H1 (cell line): ENCODE results near the gene C15orf39. TPM values are rescaled to one million over a fixed set of nuclear protein-coding genes. Genes with fewer than 3 reads are reported as not detected.

Experiments
- SAP30 ChIP-seq: fragments of 300-600 bp; sonication (generic); IDR thresholded peaks from 2 replicates; pipeline ENCODE4 v1.7.1; 2012; ENCODE audit warnings: low read length, moderate library complexity, mild to moderate bottlenecking, inconsistent platforms; ENCODE audit not compliant: insufficient read depth, insufficient replicate concordance
- polyA plus RNA-seq, 7 experiments: library from polyadenylated mRNA; depleted of rRNA in 3 of 7; stranded (reverse) in 5 of 7; unstranded in 2 of 7; fragments of >200 nt in 5 of 7; fragments of 200-250 nt in 2 of 7; gene quantifications; 1 replicate in 5 of 7; 2 replicates in 1 of 7; 4 replicates in 1 of 7; pipeline versions ENCODE4 v1.2.1 to v1.2.3, GENCODE V29; 2011 to 2013; ENCODE audit warnings: missing spikeins in 2 of 7, mixed read lengths in 2 of 7
- total RNA-seq: library from RNA; stranded (reverse); fragmentation: NEBNext Ultra II Directional; extraction: Animal tissue kit (Norgen Biotek cat#: 25700); gene quantifications from 2 replicates; pipeline ENCODE4 v1.2.1, GENCODE V29; 2021
- TF ChIP-seq, protein P1 (sequence below), 3 experiments: IDR thresholded peaks; 1 replicate in 2 of 3; 2 replicates in 1 of 3; pipeline versions ENCODE4 v1.5.1 to v1.6.1; 2011; ENCODE audit warnings: low read length in 3 of 3, mild to moderate bottlenecking in 3 of 3, inconsistent platforms in 2 of 3, low read depth in 1 of 3, moderate library complexity in 1 of 3; ENCODE audit not compliant: insufficient read depth in 1 of 3; ENCODE audit errors: control extremely low read depth in 1 of 3

The C15orf39 gene
- total and polyA plus RNA-seq, 2 of the 8 experiments (the other 6 are each of a cell fraction or from before 2014, with no cell fraction given) = 13.8 to 38.5 TPM

DNA sequence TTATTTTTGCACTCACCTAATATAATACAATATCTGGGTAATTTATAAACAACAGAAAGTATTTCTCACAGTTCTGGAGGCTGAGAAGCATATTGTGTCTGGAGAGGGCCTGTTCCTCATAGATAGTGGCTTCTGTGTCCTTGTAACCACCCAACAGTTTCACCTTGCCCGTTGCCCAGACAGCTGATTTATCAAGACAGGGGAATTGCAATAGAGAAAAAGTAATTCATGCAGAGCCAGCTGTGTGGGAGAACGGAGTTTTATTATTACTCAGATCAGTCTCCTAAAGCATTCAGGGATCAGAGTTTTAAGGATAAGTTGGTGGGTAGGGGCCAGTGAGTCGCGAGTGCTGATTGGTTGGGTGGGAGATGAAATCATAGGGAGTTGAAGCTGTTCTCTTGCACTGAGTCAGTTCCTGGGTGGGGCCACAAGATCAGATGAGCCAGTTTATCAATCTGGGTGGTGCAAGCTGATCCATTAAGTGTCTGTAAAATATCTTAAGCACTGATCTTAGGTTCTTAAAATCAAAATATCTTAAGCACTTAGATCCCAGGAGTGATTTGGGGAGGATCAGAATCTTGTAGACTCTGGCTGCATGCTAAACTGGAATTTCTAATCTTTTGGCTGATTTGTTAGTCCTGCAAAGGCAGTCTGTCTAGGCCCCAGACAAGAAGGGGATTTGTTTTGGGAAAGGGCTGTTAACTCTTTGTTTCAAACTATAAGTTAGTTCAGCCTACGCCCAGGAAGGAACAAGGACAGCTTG, 33.9 kb upstream of the C15orf39 start (continued):
- TF ChIP-seq SAP30 = no peak
- TF ChIP-seq, protein P1, sequence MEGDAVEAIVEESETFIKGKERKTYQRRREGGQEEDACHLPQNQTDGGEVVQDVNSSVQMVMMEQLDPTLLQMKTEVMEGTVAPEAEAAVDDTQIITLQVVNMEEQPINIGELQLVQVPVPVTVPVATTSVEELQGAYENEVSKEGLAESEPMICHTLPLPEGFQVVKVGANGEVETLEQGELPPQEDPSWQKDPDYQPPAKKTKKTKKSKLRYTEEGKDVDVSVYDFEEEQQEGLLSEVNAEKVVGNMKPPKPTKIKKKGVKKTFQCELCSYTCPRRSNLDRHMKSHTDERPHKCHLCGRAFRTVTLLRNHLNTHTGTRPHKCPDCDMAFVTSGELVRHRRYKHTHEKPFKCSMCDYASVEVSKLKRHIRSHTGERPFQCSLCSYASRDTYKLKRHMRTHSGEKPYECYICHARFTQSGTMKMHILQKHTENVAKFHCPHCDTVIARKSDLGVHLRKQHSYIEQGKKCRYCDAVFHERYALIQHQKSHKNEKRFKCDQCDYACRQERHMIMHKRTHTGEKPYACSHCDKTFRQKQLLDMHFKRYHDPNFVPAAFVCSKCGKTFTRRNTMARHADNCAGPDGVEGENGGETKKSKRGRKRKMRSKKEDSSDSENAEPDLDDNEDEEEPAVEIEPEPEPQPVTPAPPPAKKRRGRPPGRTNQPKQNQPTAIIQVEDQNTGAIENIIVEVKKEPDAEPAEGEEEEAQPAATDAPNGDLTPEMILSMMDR (IDR thresholded peaks at IDR 0.05; ENCODE audit: control extremely low read depth in 1 of 3, insufficient read depth in 1 of 3, low read depth in 1 of 3, low read length in 3 of 3) = no peak
